SK-N-SH (cell line): ENCODE results near the gene INPP5A. TPM values are rescaled to one million over a fixed set of nuclear protein-coding genes. Genes with fewer than 3 reads are reported as not detected.

Experiments
- CTCF ChIA-PET: fragments of 300-600, 350-600 bp; formaldehyde crosslinking; extraction: SDS; loops from one replicate; lab custom pipeline; 2021; lab: Yijun Ruan, JAX
- POLR2A ChIA-PET: fragments of 350-600 bp; sonication (Branson Sonifier 250); formaldehyde crosslinking; extraction: SDS; loops from one replicate; lab custom pipeline; 2020; ENCODE audit warnings: antibody characterized with exemption, inconsistent platforms; lab: Yijun Ruan, JAX
- DNase-seq: peaks from one replicate; pipeline ENCODE4 v3.0.0; 2012
- H2AFZ ChIP-seq: fragments of 200-600 bp; sonication (generic); 2 replicates; pipeline ENCODE4 v1.8.1; 2016; ENCODE audit warnings: antibody characterized with exemption, mild to moderate bottlenecking, low read depth
- H3F3A ChIP-seq: fragments of 200-600 bp; sonication (generic); replicated peaks from 2 replicates; pipeline ENCODE3; 2016; ENCODE audit warnings: antibody characterized with exemption, mild to moderate bottlenecking; ENCODE audit not compliant: insufficient read depth
- H3K27ac ChIP-seq, 2 experiments: fragments of 200-500 bp in 1 of 2; fragments of 200-600 bp in 1 of 2; sonication (Bioruptor generic) in 1 of 2; sonication (generic), shearing (Covaris generic) in 1 of 2; 2 replicates each; pipeline versions ENCODE4 v1.5.1 to v1.6.1; 2014 to 2016; ENCODE audit warnings: low read depth in 2 of 2, inconsistent platforms in 1 of 2, low read length in 1 of 2, mild to moderate bottlenecking in 1 of 2, mixed read lengths in 1 of 2
- H3K27me3 ChIP-seq: fragments of 200-600 bp; sonication (generic), shearing (Covaris generic); 2 replicates; pipeline ENCODE4 v1.6.1; 2016; ENCODE audit warnings: mixed run types; ENCODE audit not compliant: insufficient read depth
- H3K36me3 ChIP-seq, 2 experiments: fragments of 200-500 bp in 1 of 2; fragments of 200-600 bp in 1 of 2; sonication (Bioruptor generic) in 1 of 2; sonication (generic) in 1 of 2; replicated peaks in 1 of 2; 2 replicates each; pipeline versions ENCODE3 to v1.5.1; 2014 to 2016; ENCODE audit warnings: low read length in 1 of 2, mild to moderate bottlenecking in 1 of 2; ENCODE audit not compliant: insufficient read depth in 2 of 2, control insufficient read depth in 1 of 2
- H3K4me1 ChIP-seq, 2 experiments: fragments of 200-500 bp in 1 of 2; fragments of 200-600 bp in 1 of 2; sonication (Bioruptor generic) in 1 of 2; sonication (generic), shearing (Covaris generic) in 1 of 2; 2 replicates each; pipeline versions ENCODE4 v1.5.1 to v1.6.1; 2014 to 2016; ENCODE audit warnings: low read depth in 1 of 2, low read length in 1 of 2, mixed run types in 1 of 2; ENCODE audit not compliant: insufficient read depth in 2 of 2, control insufficient read depth in 1 of 2
- H3K4me2 ChIP-seq: fragments of 200-600 bp; sonication (generic), shearing (Covaris generic); 2 replicates; pipeline ENCODE4 v1.6.1; 2017; ENCODE audit warnings: mixed run types
- H3K4me3 ChIP-seq, 2 experiments: fragments of 200-500 bp in 1 of 2; fragments of 200-600 bp in 1 of 2; sonication (Bioruptor generic) in 1 of 2; sonication (generic), shearing (Covaris generic) in 1 of 2; 2 replicates each; pipeline versions ENCODE4 v1.5.1 to v1.8.1; 2014 to 2016; ENCODE audit warnings: low read depth in 2 of 2, inconsistent platforms in 1 of 2, low read length in 1 of 2, mild to moderate bottlenecking in 1 of 2, mixed read lengths in 1 of 2, moderate library complexity in 1 of 2
- H3K79me2 ChIP-seq: fragments of 200-600 bp; sonication (generic); 2 replicates; pipeline ENCODE4 v1.8.1; 2017; ENCODE audit warnings: mild to moderate bottlenecking; ENCODE audit not compliant: insufficient read depth
- H3K9ac ChIP-seq: fragments of 200-600 bp; sonication (generic); 2 replicates; pipeline ENCODE4 v1.6.1; 2017; ENCODE audit warnings: mixed run types
- H3K9me2 ChIP-seq: fragments of 200-600 bp; sonication (generic); 2 replicates; pipeline ENCODE4 v1.6.1; 2017; ENCODE audit warnings: mixed run types
- H3K9me3 ChIP-seq: fragments of 200-600 bp; sonication (generic); 2 replicates; pipeline ENCODE4 v1.6.1; 2017; ENCODE audit warnings: mixed run types, mild to moderate bottlenecking, moderate library complexity
- H4K20me1 ChIP-seq: fragments of 200-600 bp; sonication (generic); 2 replicates; pipeline ENCODE4 v1.6.1; 2017; ENCODE audit warnings: mild to moderate bottlenecking, mixed run types; ENCODE audit not compliant: insufficient read depth
- CHD2 ChIP-seq: fragments of 150-350 bp; IDR thresholded peaks from 2 replicates; pipeline ENCODE4 v1.6.1; 2018; ENCODE audit warnings: low read length; ENCODE audit not compliant: partially characterized antibody
- ELF1 ChIP-seq: IDR thresholded peaks from 2 replicates; pipeline ENCODE4 v1.4.0; 2012
- FOXJ3 ChIP-seq: sonication (generic); formaldehyde crosslinking; IDR thresholded peaks from 2 replicates; pipeline ENCODE4 v1.5.1; 2020; ENCODE audit warnings: mild to moderate bottlenecking, missing genetic modification reagents
- GATA2 ChIP-seq: sonication (generic); formaldehyde crosslinking; IDR thresholded peaks from 2 replicates; pipeline ENCODE4 v1.5.0; 2020; ENCODE audit warnings: mild to moderate bottlenecking, missing genetic modification reagents
- JUND ChIP-seq: IDR thresholded peaks from 2 replicates; pipeline ENCODE4 v1.4.0; 2012
- MEF2A ChIP-seq: IDR thresholded peaks from 2 replicates; pipeline ENCODE4 v1.4.0; 2012; ENCODE audit warnings: low read depth, borderline replicate concordance
- MXI1 ChIP-seq: IDR thresholded peaks from 2 replicates; pipeline ENCODE4 v1.6.1; 2012; ENCODE audit warnings: mild to moderate bottlenecking, low read depth, low read length, improper control_type of control experiment
- RCOR1 ChIP-seq: fragments of 150-350 bp; IDR thresholded peaks from 2 replicates; pipeline ENCODE4 v1.6.1; 2017; ENCODE audit warnings: antibody characterized with exemption, low read length
- REST ChIP-seq: IDR thresholded peaks from 2 replicates; pipeline ENCODE4 v1.6.1; 2012; ENCODE audit warnings: mild to moderate bottlenecking, low read depth, low read length, moderate library complexity
- RFX5 ChIP-seq: IDR thresholded peaks from 2 replicates; pipeline ENCODE4 v1.6.1; 2012; ENCODE audit warnings: mild to moderate bottlenecking, improper control_type of control experiment, low read length
- SIN3A ChIP-seq: IDR thresholded peaks from 2 replicates; pipeline ENCODE4 v1.6.1; 2012; ENCODE audit warnings: low read depth, mild to moderate bottlenecking, low read length, moderate library complexity, borderline replicate concordance
- SMC3 ChIP-seq: IDR thresholded peaks from 2 replicates; pipeline ENCODE4 v1.6.1; 2012; ENCODE audit warnings: low read depth, low read length, improper control_type of control experiment
- WGBS: methylation state at CpG from one replicate; pipeline ENCODE4 v1.1.6; 2017; ENCODE audit warnings: low lambda C conversion rate; 5-methylcytosine and 5-hydroxymethylcytosine counted together
- polyA plus RNA-seq, 3 experiments: library from polyadenylated mRNA; depleted of rRNA; stranded (reverse); fragments of >200 nt; gene quantifications; 2 replicates each; pipeline ENCODE4 v1.2.3, GENCODE V29; 2012
- TF ChIP-seq, protein P1 (sequence below): fragments of 150-350 bp; IDR thresholded peaks from 2 replicates; pipeline ENCODE4 v1.6.1; 2016; ENCODE audit warnings: mild to moderate bottlenecking, low read depth, low read length
- TF ChIP-seq, protein P2 (sequence below): IDR thresholded peaks from 2 replicates; pipeline ENCODE4; 2012
- TF ChIP-seq, protein P3 (sequence below): fragments of 200-600 bp; sonication (generic); IDR thresholded peaks from 2 replicates; pipeline ENCODE4 v1.6.1; 2017; ENCODE audit warnings: antibody characterized with exemption, mild to moderate bottlenecking, moderate library complexity

The INPP5A gene
- polyA plus RNA-seq, 1 of the 3 experiments (the other 2 are of a cell fraction) = 12.0 TPM

DNA sequence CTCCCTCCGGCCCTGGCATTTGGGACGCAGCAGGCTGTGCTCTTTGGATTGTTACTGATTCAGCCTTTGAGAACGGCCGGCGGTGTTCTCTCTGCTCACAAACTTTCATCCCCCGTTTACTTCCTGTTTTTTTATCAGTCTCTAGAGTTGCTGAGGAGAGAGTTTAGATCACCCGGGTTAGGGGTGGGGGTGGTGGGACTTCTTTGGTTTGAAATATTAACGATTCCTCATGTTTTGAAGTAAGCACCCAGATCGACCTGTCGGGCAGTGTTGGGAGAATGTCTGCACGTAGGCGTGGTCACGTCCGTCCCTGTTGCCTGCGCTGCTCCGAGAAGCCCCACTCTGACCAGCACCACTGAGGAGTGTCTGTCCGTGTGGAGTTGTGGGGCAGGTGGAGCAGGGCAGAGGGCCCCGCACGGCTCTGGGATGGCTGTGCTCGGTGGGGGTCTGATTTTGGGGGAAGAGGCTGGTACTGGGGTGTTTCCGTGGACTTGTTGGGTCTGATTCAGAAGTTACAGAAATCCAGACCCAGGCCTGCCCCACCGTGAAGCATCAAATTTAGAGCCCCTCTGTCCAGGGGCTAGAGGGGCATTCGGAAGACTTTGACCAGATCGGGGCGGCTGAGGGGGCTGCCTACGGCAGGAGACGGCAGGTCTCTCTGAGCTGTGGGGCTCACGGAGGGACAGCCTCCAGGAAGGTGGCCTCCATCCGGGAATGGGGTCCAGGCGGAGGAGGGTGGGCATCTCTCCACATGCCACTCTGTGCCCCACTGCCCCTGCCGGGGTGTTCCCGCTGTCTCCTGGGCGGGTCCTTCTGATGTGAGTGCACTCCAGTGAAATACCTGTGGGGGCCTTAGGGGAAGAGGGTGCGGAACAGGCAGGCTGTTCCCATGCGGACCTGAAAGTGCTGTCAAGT is 7.4 kb downstream of the INPP5A start:
- peaks cover 77% of the 10 kb centered on the region for H3K79me2 ChIP-seq
- H3K27me3 ChIP-seq = no peaks in the 10 kb centered on the region
- H3K4me1 ChIP-seq = peaks cover 8 to 11% of the 10 kb centered on the region in 2 experiments; a peak in 2 of 4 replicates
- H3K27ac ChIP-seq = no peak overlapping the region
- H3K4me2 ChIP-seq = no peak overlapping the region
- no peak overlapping the region for H3K9ac ChIP-seq
- H3K4me3 ChIP-seq = no peak overlapping the region
- 92% methylated on average over 29 of the region's 35 CpGs for WGBS
- POLR2A ChIA-PET = no interaction called here
- H4K20me1 ChIP-seq = peaks cover 69% of the 10 kb centered on the region
- no peaks in the 10 kb centered on the region for H3K36me3 ChIP-seq
- H2AFZ ChIP-seq = no peak overlapping the region
- no peaks in the 10 kb centered on the region for H3K9me2 ChIP-seq
- H3F3A ChIP-seq = no peaks in the 10 kb centered on the region
- DNase-seq = no peak
- CTCF ChIA-PET = no interaction called here
- no peaks in the 10 kb centered on the region for H3K9me3 ChIP-seq
- TF ChIP-seq SIN3A = no peak
- TF ChIP-seq, protein P1, sequence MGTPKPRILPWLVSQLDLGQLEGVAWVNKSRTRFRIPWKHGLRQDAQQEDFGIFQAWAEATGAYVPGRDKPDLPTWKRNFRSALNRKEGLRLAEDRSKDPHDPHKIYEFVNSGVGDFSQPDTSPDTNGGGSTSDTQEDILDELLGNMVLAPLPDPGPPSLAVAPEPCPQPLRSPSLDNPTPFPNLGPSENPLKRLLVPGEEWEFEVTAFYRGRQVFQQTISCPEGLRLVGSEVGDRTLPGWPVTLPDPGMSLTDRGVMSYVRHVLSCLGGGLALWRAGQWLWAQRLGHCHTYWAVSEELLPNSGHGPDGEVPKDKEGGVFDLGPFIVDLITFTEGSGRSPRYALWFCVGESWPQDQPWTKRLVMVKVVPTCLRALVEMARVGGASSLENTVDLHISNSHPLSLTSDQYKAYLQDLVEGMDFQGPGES = no peak

- peaks cover 69% of the 10 kb centered on the region for H3K79me2 ChIP-seq
- WGBS = 93% methylated on average over 18 of the region's 34 CpGs
- H3K4me1 ChIP-seq = peaks cover 8% of the 10 kb centered on the region in 2 experiments; a peak in 2 of 4 replicates
- no peaks in the 10 kb centered on the region for H3K9me2 ChIP-seq
- H3K9ac ChIP-seq = no peak overlapping the region
- H3K4me3 ChIP-seq = no peak overlapping the region
- no peak overlapping the region for H2AFZ ChIP-seq
- no peak overlapping the region for H3K27ac ChIP-seq
- no peaks in the 10 kb centered on the region for H3K36me3 ChIP-seq
- ChIA-PET CTCF (no interaction called here), POLR2A (no interaction called here)
- no peaks in the 10 kb centered on the region for H3K9me3 ChIP-seq
- H3F3A ChIP-seq = no peaks in the 10 kb centered on the region
- no peak overlapping the region for H3K4me2 ChIP-seq
- no peaks in the 10 kb centered on the region for H3K27me3 ChIP-seq
- DNase-seq = no peak
- H4K20me1 ChIP-seq = peaks cover 75% of the 10 kb centered on the region
- TF ChIP-seq SMC3 (no peak), FOXJ3 (CRISPR knock-in tag) (no peak), RFX5 (no peak), REST (no peak), RCOR1 (no peak), MEF2A (no peak), MXI1 (no peak), GATA2 (CRISPR knock-in tag) (no peak), CHD2 (no peak), JUND (no peak), ELF1 (no peak)
- TF ChIP-seq, protein P2, sequence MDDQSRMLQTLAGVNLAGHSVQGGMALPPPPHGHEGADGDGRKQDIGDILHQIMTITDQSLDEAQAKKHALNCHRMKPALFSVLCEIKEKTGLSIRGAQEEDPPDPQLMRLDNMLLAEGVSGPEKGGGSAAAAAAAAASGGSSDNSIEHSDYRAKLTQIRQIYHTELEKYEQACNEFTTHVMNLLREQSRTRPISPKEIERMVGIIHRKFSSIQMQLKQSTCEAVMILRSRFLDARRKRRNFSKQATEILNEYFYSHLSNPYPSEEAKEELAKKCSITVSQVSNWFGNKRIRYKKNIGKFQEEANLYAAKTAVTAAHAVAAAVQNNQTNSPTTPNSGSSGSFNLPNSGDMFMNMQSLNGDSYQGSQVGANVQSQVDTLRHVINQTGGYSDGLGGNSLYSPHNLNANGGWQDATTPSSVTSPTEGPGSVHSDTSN = no peak
- TF ChIP-seq, protein P3, sequence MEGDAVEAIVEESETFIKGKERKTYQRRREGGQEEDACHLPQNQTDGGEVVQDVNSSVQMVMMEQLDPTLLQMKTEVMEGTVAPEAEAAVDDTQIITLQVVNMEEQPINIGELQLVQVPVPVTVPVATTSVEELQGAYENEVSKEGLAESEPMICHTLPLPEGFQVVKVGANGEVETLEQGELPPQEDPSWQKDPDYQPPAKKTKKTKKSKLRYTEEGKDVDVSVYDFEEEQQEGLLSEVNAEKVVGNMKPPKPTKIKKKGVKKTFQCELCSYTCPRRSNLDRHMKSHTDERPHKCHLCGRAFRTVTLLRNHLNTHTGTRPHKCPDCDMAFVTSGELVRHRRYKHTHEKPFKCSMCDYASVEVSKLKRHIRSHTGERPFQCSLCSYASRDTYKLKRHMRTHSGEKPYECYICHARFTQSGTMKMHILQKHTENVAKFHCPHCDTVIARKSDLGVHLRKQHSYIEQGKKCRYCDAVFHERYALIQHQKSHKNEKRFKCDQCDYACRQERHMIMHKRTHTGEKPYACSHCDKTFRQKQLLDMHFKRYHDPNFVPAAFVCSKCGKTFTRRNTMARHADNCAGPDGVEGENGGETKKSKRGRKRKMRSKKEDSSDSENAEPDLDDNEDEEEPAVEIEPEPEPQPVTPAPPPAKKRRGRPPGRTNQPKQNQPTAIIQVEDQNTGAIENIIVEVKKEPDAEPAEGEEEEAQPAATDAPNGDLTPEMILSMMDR = no peak
- TF ChIP-seq, protein P1 = no peak
- TF ChIP-seq, all 33 proteins: peak for 0
Observed at GRCh38 chr10:132545659-132546367, 8.2 kb downstream of the INPP5A start.
